Daoy (cell line): ENCODE data around the gene LRRC4C. TPM values are rescaled to one million over a fixed set of nuclear protein-coding genes. Genes with fewer than 3 reads are reported as not detected.
"Not testable (repeated sequence)": the region's sequence is repeated elsewhere in the genome, so short reads cannot be mapped to it uniquely, and the experiment has no call there.

Source experiments
- DNase-seq: peaks from one replicate; pipeline ENCODE4 v3.0.0-alpha.2; 2015; ENCODE audit warnings: low read depth
- total RNA-seq: library from RNA; depleted of rRNA; stranded (reverse); fragments of >200 nt; shearing (Covaris generic); gene quantifications from 2 replicates; pipeline ENCODE4 v1.2.3, GENCODE V29; 2014

LRRC4C gene
- total RNA-seq, 1 experiment from 2014 or later: not detected

DNA sequence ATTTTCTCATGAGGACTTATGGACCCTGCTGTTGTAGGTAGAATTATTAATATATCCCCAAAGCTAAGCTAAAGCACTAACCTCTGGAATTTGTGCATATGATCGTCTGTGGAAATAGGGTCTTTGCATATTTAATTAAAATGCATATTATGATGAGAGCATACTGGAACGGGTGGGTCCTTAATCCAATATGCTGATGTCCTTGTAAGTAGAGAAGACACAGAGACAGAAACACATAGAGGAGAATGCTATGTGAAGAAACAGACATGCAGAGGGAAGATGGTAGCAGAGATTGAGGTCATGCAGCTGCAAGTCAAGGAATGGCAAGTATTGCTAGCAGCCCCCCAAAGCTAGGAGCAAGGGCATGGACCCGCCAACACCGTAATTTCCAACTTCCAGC, 439.2 kb downstream of the LRRC4C start:
- no peak for DNase-seq

DNA sequence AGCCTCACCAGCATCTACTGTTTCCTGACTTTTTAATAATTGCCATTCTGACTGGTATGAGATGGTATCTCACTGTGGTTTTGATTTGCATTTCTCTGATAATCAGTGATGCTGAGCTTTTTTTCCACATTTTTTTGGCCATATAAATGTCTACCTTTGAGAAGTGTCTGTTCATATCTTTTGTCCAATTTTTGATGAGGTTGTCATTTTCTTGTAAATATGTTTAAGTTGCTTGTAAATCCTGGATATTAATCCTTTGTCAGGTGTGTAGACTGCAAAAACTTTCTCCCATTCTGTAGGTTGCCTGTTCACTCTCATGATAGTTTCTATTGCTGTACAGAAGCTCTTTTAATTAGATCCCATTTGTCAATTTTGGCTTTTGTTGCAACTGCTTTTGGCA, 439.8 kb downstream of the LRRC4C start:
- DNase-seq: not testable (repeated sequence)

DNA sequence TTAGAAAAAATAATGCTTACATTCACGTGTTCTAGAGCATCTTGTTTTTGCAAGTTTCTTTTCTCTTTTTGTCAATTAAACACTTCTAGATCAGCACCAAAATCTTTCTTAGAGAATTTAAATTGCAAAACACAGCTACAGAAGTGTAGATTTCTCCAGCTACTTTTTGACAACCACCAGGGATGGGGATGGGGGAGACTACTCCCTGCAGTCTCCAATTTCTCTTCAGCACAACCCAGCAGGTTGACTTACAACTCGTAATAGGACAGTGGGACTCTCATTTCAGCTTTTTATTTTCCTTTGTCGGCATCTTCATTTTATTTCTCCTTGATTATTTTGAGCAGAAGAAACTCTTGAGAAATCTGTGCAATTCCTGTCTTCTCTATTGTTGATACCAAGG, 441.2 kb downstream of the LRRC4C start:
- DNase-seq: no peak

DNA sequence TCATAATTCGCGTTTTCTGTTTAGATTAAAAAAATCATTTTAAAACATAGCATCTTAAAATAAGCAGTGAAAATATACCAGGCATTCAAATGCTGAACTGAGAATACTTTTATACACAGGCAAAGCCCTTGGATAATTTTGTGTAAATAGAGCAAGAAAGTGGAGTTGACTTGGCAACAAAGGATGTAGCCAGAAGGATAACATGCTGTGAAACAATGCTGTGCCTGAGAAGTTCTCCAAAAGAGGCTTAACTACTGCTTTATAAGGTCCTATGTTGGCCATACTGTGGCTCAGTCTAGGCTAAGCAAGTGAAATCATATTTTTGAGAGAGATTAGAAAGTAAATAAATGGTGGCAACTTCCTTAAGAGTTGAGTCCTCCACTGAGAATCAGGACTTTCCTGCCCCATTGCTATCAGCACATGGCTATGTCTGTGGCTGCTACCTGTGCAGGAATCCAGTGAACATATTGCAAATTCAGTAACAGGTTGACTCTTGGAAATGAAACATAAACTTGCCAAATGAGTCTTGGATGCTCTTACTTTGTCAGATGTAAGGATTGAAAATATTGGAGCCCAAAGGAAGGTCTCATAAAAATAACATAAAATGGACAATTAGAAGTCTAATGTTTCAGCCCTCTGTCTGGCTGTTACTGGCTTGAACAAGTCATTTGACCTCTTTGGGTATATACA, 448.9 kb downstream of the LRRC4C start:
- no peak for DNase-seq

DNA sequence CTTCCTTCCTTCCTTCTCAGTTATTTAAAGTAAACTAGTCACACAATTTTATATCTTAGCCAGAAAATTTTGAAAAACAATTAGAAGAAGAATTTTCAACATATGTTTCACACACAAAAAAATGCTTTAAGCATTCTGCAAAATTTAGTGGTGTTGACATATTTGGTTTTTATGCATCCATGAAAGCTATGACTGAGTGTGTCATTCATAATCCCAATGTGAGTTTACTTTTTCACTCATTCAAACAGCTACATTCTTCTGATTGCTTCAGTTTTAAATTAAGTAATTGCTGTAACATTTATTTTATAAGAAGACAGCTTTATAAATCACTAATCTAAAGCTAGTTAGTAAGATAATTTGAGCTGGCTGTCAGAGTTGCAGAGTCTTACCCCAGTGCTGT, 453.5 kb downstream of the LRRC4C start:
- DNase-seq: no peak

DNA sequence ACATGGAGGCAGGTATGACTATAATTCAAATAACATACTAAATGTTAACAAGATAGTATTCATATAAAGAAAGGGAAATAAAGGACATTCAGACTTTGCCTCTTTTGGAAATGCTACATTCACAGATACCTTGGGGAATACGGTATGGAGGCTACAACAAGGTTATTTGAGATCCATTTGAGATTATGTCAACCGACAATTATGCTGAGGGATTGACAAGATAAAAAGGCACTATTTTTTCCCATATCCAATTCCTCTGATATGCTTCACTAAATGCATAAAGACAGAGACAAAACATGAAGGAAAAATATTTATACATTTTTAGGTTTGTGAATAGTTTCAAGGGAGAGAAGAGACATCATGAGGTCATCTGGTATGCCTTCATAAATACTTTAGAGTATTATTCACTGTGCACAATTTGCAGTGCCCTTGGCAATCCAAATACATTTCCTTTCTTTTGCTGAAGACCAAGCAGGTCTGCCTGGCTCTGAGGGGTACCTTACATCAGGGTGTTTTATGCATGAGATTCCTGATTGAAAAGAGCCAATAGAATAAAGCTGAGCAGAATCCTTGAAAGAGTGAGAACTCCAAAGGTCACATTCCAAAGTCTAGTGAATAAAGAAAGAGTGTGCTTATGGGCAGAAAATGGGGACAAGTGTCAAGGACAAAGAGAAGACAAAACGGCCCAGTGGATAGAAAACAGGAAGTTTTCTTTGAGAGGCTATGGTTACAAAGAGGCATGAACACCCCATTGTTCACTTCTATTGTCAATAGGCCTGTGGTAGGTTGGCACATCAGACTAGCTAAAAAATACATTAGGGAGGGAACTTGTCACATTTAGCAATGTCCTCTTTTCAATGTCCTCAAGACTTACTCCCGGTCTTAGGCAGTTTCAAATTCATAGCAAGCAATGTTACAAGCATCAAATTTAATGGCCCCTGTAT, 455.8 kb downstream of the LRRC4C start:
- DNase-seq: no peak

DNA sequence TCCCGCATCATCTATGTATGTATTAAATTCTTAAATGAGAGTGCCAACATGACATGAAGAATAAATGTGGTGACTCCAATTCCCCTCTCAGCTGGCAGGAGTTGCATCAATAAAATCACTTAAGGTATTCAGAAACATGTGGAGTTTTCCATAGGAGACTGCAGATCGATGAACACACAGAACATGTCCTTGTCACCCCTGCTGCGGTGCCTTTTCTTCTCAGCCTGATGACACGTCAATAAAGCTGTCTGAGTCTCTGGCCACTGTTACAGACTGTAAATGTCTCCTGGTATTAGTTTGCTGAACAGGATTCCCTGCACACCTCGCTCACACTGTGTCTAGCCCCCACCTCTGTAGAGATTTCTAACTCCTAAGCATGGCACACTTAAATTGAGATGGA, 460.5 kb downstream of the LRRC4C start:
- DNase-seq: no peak

DNA sequence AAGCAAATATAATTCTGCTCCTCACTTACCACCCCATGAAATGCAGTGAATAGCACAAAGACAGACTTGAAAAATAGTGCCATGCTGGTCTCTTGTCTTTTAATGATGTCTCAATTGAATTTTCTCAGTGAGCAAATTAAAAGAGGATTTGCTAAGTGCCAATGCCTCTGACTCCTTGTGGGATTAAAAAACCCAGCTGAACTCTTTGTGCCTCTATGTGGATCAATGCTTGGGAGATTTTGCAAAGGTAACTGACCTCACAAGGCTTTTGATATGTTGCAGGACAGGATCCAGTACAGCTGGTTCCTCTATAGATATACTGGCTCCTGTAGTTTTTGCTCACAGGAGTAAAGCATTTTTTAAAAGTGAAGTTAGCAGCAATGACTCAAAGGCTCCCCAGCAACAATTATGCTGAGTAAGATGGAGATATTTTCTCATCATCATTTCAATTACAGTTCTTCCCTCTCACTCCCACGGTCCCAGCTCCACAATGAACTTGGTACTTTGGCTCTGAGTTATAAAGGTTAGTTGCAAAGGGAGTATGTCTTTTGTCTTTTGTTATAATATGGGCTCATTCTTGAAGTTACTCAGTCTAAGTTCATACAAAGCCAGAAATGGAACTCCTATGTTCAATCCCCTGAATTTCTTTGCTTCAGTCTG, 471.5 kb downstream of the LRRC4C start:
- DNase-seq: no peak

DNA sequence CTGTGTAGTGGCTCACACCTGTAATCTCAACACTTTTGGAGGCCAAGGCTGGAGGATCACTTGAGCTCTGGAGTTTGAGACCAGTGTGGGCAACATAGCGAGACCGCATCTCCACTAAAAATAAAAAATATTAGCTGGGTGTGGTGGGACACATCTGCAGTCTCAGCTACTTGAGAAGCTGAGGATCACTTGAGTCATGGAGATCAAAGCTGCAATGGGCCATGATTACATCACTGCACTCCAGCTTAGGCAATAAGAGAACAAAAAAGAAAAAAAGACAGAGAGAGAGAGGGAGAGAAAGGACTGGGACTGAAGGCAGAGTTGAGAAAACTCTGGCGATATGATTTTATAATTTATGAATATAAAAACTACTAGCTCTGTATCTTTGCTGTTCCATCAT, 473.1 kb downstream of the LRRC4C start:
- DNase-seq: no peak

DNA sequence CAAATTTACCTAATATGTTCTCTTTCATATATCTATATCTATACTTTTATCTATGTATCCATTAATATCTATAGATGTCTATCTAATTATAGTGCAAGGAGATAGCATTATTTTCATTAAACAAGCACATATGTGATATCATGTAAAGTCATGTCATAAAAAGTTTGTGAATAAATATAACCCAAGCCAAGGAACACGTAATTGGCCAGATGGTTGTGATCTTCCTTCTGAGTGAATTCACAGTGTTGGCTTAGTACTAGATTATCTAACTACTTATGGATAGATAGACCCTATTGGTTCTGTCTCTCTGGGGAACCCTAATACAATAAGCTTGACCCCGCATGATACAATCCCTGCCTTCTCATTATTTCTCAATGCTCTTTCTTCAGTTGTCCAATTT, 484.4 kb downstream of the LRRC4C start:
- no peak for DNase-seq

DNA sequence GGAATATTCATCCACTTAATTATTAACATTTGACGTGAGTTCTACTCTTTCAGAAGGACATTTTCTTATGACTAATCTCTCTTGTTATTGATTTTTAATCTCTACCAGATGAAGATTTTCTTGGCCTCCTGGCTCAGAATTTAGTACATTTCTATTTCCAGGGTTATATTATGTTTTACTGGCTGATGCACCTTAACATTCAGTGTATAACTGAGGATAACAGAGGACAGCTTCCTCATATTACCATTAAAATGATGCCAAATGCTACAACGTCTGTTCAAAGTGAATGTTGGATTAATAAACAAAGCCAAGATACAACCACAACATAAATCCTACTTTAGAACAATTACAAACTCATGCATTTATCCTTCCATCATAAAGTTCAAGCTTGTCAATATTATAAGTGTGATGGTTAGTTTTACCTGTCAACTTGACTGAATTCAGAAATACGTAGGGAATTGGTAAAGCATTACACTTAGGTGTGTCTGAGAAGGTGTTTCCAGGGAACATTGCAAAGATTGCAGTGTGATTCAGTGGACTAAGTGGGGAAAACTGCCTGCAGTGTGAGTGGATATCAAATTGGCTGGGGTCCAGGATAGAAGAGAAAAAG, 485.2 kb downstream of the LRRC4C start:
- no peak for DNase-seq

DNA sequence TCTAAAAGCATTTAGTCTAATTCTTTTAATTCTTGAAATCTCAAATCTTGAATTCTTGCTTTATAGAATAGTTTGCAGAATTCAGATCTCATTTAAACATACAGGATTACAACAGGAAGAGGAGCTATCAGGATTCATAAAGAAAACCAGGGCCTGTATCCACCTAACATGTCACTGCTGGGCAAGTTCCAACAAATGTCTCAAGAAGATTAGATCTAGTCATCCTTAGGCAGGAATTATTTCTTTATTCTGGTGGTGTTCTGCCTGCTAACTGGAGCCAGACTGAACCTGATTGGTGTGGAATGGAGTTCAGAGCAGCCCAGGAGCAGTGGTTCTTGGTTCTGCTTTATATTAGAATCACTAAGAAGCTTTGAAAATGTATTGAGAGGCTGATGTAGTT, 500.7 kb downstream of the LRRC4C start:
- no peak for DNase-seq

DNA sequence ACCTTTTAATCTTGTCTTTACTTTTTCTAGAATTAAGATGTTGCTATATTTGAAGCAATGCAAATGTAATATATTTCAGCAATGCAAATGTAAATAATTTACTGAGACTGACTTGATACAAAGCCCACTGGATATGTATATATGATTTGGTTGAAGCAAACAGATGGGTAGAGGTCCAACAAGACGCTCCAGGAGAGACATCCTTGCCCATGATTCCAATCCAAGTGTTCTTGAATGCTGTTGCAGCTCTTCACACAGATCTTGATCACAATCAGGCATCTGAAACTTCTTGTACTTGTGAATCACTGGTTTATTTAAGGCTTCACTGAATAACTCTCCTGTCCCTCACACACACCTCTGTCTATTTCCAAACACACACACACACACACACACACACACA, 507.0 kb downstream of the LRRC4C start:
- no peak for DNase-seq

DNA sequence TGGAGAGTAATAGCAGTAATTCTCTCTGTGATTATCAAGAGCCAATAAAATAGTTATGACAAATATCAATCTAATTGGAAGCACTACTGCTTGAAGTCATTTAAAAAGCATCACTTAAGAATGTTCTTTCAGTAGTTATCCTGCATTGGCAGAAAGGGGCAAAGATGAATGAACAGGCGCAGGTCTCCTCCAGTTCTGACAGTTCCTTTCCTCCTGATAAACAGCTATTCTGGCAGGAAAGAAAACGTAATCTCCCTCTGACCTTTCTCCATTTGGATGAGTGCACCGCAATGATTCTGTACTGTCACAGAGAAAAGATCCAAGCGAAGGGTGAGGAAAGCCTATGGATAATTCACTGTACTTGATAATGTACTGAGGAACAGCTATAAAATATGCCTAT, 521.5 kb downstream of the LRRC4C start:
- DNase-seq: no peak

DNA sequence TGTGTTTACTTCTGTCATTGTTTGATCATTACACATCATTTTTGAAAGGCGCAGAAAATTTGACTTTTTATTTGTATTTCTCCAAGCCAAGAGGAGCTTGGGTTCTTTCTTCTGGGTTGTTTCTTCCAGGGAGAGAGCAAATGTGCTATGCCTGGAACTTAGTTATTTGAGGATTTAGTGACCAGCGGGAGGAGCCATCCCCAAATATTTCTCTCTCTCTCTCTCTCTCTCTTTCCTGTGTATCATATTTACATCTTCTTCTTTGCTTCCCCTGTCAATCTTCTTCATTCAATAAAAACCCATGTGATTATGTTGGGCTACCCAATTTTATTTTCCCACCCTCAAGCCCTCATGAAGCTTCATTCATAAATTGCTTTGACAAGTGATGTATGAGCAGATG, 534.5 kb downstream of the LRRC4C start:
- DNase-seq: no peak

DNA sequence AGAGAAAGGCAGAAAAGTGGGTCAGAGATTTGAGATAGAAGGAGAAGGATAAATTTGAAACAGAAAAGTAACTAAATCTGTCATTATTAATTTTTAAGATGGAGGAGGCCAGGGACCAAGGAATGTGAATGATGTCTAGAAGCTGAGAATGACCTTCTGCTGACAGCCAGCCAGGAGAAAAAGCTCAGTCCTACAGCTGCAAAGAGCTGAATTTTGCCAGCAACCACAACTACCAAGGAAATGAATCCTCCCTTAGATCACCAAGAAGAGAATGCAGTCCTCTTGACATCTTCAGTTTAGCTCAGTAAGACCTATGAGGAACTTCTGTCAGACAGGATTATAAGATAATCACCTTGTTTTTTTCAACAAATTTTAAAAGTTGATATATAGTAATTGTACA, 538.2 kb downstream of the LRRC4C start:
- no peak for DNase-seq

DNA sequence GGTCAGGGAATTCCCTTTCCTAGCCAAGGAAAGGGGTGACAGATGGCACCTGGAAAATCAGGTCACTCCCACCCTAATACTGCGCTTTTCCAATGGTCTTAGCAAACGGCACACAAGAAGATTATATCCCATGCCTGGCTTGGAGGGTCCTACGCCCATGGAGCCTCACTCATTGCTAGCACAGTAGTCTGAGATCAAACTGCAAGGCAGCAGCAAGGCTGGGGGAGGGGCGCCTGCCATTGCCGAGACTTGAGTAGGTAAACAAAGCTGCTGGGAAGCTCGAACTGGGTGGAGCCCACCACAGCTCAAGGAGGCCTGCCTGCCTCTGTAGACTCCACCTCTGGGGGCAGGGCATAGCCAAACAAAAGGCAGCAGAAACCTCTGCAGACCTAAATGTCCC, 548.7 kb downstream of the LRRC4C start:
- DNase-seq: not testable (repeated sequence)

DNA sequence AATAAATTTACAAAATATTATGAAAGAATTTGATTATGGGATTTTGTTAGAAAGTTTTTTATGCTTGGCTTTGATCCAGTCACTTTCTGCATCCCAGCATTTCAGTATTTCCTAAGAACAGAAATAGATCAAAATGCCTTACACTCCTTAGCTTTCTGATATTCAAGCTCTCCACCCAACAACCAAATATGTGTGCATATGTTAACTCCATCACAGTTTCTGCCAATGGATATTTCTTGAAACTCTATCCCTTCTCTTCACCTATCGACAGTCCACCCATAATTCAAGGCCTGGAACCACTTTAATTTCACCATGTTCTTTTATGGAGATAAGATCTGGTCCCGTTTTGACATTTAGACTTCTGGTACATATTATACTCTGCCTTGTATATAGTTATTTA, 565.0 kb downstream of the LRRC4C start:
- no peak for DNase-seq

DNA sequence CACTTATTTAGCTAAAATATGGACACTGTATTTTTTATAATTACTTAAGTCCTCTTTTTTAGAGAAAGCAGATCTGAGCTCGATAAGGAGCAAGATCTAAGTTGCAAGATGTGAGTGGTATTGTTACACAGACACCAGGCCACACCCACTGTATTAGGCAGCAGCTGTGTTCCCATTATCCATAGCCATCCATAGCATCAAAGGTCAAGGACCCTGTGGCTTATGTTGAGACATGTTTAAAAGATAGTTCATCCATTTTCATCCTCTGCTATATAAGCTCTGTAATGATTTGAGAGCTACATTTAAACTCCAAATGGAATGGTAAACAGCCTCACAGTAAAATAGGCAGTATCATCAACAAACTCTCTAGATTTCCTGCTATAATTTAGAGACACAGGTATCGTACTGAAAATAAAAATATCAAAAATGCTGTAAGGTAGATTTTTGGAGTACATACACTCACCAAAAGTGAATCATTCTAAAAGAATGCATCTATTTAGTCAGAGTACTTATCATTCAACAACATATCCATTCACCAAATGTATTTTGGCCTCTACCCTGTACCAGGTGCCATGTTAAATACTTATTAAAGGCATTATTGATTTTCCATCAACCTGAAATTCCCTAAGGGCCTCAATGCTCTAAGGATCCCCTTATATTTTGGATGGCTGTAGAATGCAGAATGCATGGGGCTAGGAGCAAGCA, 574.0 kb downstream of the LRRC4C start:
- no peak for DNase-seq

DNA sequence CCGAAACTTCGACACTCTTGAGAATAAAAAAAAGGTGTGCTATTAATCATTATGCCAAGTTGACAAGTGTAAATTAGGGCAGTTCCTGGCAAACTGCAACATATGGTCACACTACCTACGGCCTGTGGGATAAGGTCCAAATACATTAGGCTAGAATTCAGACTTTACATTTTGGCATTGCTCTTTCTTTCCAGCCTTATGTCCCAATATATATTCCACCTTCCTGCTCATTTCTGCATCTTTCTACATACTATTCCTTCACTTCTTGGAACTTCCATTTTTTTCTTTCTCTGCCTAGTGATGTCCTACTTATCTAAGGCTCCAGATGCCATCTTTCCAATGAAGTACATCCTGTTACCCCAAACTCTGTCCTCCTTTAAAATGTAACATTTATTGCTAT, 577.2 kb downstream of the LRRC4C start:
- no peak for DNase-seq

DNA sequence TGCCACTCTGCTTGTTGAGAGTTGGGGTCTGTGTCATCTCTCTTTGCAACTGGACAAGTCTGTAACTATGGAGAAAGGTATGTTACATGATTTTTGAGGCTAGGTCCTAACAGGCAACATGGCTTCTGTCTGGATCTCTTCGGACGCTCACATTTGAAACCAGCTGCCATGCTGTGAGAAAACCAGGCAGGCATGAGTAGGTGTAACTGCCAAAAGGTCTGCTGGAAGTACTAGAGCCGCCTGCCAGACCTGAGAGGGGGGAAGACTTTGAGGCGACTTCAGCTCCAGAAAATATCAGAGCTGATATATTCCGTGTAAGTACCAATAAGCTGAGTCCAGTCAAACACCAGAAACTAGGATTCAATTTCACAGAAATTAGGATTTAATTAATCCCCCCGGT, 579.5 kb downstream of the LRRC4C start:
- no peak for DNase-seq

DNA sequence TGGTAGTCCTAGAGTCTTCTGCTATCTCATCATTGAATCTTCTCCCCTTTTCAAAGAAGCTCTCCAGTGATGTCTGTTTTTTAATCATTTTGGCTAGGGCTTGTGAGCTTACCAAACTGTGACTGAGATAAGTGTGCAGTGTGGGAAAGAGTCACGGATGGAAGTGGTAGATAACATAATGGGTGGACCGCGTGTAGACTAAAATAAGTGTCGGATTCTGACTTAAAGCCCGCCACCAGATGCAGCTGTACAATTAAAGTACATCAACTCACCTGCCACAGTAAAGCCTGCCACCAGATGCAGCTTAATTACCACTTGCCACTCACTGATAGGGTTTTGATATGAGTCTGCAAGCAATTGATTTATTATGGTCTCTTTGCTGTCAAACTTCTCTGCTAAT, 581.5 kb downstream of the LRRC4C start:
- DNase-seq: no peak
